Testis (tissue), 2 donors: Measurements from ENCODE around the gene ADAMTS19.

Source experiments
- POLR2A ChIP-seq: fragments of 450-650 bp; IDR thresholded peaks from one replicate; pipeline ENCODE4 v1.6.1; 2017; ENCODE audit warnings: antibody characterized with exemption, mild to moderate bottlenecking, moderate library complexity
- TF ChIP-seq, protein P1 (sequence below), 3 experiments: fragments of 450-650 bp in 2 of 3; fragments of 200-600 bp in 1 of 3; sonication (generic) in 1 of 3; IDR thresholded peaks; one replicate each; pipeline ENCODE4 v1.5.1; 2016 to 2019; ENCODE audit warnings: antibody characterized with exemption in 3 of 3, mild to moderate bottlenecking in 2 of 3, moderate library complexity in 1 of 3

DNA sequence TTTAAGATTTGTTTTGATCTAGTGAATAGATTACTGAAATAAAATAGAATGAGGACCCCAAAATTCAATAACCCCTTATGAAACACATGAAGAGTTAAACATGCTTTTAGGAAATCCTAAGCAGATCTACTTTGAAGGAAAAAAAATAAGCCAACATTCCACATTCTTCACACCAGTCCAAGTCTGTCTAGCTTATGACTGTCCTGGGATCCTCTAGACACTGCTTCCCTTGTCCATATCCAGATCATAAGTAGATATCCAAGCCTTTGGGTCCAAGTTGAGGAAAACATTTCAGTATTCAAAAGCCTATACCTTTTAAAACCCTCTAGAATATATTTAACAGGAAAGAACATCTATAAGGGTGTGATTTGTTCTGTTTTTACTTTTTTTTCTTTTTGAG is 228.9 kb downstream of the ADAMTS19 start:
- no peak for TF ChIP-seq POLR2A
- TF ChIP-seq, protein P1, sequence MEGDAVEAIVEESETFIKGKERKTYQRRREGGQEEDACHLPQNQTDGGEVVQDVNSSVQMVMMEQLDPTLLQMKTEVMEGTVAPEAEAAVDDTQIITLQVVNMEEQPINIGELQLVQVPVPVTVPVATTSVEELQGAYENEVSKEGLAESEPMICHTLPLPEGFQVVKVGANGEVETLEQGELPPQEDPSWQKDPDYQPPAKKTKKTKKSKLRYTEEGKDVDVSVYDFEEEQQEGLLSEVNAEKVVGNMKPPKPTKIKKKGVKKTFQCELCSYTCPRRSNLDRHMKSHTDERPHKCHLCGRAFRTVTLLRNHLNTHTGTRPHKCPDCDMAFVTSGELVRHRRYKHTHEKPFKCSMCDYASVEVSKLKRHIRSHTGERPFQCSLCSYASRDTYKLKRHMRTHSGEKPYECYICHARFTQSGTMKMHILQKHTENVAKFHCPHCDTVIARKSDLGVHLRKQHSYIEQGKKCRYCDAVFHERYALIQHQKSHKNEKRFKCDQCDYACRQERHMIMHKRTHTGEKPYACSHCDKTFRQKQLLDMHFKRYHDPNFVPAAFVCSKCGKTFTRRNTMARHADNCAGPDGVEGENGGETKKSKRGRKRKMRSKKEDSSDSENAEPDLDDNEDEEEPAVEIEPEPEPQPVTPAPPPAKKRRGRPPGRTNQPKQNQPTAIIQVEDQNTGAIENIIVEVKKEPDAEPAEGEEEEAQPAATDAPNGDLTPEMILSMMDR (IDR thresholded peaks at IDR 0.05): no peak
